RWPE1 (cell line): ENCODE data around the gene AHI1.

Experiments
- CTCF ChIA-PET: fragments of 350-600 bp; sonication (Branson Sonifier 250); formaldehyde crosslinking; extraction: SDS; loops from one replicate; lab custom pipeline; 2021; lab: Yijun Ruan, JAX
- POLR2A ChIA-PET: fragments of 400-600 bp; formaldehyde crosslinking; extraction: SDS; loops from one replicate; lab custom pipeline; 2020; ENCODE audit warnings: antibody characterized with exemption; ENCODE audit not compliant: low non-redundant PET; lab: Yijun Ruan, JAX
- DNase-seq: peaks from one replicate; pipeline ENCODE4 v3.0.0; 2012; ENCODE audit warnings: low spot score
- H3K27ac ChIP-seq: fragments of 450-650 bp; 2 replicates; pipeline ENCODE4 v1.5.1; 2017
- TF ChIP-seq, protein P1 (sequence below): fragments of 450-650 bp; conservative IDR thresholded peaks from 2 replicates; pipeline ENCODE4 v1.5.1; 2017; ENCODE audit warnings: low read depth, mild to moderate bottlenecking

The AHI1 gene

DNA sequence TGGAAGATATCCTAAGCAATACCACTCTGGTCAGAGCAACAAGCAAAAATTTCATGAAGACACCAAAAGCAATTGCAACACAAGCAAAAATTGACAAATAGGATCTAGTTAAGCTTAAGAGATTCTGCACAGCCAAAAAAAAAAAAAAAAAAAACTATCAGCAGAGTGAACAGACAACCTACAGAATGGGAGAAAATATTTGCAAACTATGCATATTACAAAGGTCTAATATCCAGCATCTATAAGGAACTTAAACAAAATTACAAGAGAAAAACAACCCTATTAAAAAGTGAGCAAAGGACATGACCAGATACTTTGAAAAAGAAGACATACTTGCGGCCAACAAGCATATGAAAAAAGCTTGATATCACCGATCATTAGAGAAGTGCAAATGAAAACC lies 20.0 kb upstream of the AHI1 start:
- TF ChIP-seq, protein P1, sequence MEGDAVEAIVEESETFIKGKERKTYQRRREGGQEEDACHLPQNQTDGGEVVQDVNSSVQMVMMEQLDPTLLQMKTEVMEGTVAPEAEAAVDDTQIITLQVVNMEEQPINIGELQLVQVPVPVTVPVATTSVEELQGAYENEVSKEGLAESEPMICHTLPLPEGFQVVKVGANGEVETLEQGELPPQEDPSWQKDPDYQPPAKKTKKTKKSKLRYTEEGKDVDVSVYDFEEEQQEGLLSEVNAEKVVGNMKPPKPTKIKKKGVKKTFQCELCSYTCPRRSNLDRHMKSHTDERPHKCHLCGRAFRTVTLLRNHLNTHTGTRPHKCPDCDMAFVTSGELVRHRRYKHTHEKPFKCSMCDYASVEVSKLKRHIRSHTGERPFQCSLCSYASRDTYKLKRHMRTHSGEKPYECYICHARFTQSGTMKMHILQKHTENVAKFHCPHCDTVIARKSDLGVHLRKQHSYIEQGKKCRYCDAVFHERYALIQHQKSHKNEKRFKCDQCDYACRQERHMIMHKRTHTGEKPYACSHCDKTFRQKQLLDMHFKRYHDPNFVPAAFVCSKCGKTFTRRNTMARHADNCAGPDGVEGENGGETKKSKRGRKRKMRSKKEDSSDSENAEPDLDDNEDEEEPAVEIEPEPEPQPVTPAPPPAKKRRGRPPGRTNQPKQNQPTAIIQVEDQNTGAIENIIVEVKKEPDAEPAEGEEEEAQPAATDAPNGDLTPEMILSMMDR = no peak
- DNase-seq = no peak
- H3K27ac ChIP-seq = no peak overlapping the region
- ChIA-PET POLR2A (no interaction called here), CTCF (interaction anchor here (0.6 to 0.7 kb wide), 2 partner anchors 724 to 1013 kb away, joined by 3 to 4 read pairs; no protein-coding TSS in a partner anchor)

DNA sequence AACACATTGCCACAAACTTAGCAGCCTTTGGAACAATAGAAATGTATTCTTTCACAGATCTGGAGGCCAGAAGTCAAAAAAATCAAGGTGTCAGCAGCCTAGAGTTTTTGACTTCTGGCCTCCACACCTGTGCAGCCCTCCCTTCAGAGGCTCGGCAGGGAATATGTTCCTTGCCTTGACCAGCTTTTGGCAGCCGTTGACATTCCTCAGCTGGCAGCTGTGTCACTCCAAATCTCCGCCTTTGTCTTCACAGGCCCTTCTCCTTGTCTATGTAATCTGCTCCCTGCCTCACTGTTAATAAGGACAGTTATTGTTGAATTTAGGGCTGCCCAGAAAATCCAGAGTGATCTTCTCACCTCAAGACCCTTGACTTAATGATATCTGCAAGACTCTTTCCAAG lies 17.2 kb upstream of the AHI1 start:
- CTCF ChIA-PET = no interaction called here
- POLR2A ChIA-PET = no interaction called here
- no peak overlapping the region for H3K27ac ChIP-seq
- DNase-seq = no peak
- TF ChIP-seq, protein P1 = no peak

DNA sequence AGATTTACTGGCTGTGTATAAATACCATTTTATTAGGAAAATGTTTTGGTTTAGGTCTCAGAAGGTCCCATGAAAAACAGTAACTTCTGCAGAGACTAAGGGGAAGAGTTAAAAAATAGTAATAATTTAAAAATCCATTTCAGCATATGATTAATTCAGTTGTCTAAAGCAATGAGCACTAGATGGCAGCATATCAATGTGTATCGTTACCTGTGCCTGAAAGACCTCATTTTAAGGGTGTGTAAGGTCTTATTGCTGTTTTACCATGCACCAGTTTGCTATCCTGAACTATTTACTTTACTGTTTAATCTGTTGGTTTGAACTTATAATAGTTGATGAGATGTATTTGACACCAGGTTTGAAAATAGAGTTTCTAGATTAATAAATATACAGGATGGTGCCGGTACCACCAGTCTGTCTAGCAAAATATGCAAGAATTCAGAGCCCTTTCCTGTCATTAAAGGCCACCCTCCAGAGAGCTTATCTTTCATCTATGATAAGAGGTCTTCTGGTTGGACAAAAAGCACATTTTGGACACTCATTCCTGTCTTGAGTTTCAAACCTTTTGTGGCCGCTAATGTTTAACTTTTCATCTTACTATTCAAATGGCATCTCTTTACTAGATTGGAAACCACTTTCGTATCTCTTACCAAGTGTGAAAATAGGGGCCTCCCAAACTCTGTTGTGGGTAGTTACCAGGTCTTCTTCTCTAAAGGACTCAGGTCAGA lies 8.9 kb upstream of the AHI1 start:
- ChIA-PET POLR2A (no interaction called here), CTCF (interaction anchor here (0.7 to 1.0 kb wide), 4 partner anchors 11 to 720 kb away, joined by 4 to 8 read pairs (median 6); no protein-coding TSS in a partner anchor)
- peak; percentile 36 for DNase-seq
- no peak overlapping the region for H3K27ac ChIP-seq
- TF ChIP-seq, protein P1 = peak; percentile 63

DNA sequence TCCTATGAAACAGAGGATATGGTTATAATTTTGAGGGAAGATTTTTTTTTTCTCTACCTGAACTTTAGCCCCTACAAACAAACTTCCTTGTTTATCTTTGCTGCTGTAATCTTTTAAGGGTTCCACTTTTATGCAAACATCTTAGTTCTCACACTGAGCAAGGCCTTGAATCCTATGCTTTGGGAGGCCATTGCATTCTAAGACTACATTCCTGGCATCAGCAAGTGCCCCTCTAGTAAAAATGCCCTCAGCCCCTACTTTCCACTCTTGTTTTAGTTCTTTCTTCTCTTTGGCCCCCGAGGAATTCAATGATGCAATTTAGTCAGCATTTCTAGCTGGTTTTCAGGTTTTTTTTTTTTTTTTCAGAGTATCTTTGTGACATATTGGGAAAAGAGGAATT lies 8.1 kb upstream of the AHI1 start:
- ChIA-PET POLR2A (no interaction called here), CTCF (interaction anchor here (0.6 to 1.0 kb wide), 7 partner anchors 10 to 1787 kb away, joined by 3 to 8 read pairs (median 5); no protein-coding TSS in a partner anchor)

DNA sequence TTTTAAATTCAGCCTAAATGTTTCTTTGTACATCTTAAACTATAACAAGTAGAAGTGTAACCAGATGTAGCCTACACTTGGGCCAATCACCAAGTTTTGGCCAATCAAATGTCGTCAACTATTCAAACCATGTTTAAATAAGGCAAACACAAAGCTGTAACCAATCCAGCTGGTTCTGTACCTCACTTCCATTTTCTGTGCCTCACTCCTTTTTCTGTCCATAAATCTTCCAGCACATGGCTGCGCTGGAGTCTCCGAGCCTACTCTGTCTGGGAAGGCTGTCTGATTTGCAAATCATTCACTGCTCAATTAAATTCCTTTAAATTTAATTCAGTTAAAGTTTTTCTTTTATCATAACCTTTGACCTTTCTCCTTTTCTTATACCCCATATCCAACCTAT lies 7.7 kb upstream of the AHI1 start:
- no peak overlapping the region for H3K27ac ChIP-seq
- POLR2A ChIA-PET = no interaction called here
- CTCF ChIA-PET = interaction anchor here (0.6 to 0.8 kb wide), 4 partner anchors 217 to 1787 kb away, joined by 3 to 8 read pairs (median 5); no protein-coding TSS in a partner anchor
- DNase-seq = no peak
- TF ChIP-seq, protein P1 = no peak

More for the DNA sequence above, 8.1 kb upstream of the AHI1 start:
- TF ChIP-seq, protein P1 = no peak
- no peak for DNase-seq
- H3K27ac ChIP-seq = no peak overlapping the region

DNA sequence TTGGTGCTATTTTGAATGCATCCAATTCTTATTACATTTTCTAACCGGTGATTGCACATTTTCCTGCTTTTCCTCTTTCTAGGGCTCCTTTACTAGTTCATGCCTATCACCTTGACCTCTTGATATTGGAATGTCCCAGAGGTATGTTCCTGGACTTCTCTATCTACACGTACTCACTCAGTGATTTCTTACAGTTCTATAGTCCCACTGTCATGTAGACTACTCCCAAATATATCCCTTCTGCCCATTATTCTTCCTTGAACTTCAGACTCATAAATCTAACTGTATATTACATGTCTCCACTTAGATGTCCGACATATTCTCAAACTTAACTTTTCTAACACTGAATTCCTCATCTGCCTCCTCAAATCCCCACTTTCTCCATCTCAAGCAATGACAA lies 7.2 kb upstream of the AHI1 start:
- POLR2A ChIA-PET = no interaction called here
- TF ChIP-seq, protein P1 = no peak
- no peak for DNase-seq
- H3K27ac ChIP-seq = no peak overlapping the region
- CTCF ChIA-PET = no interaction called here
